Astrocyte (in vitro differentiated cells and primary cell): ENCODE measurements around the gene KIF14. TPM values are rescaled to one million over a fixed set of nuclear protein-coding genes. Genes with fewer than 3 reads are reported as not detected.
"Not testable (repeated sequence)": the region's sequence is repeated elsewhere in the genome, so short reads cannot be mapped to it uniquely, and the experiment has no call there.

ENCODE experiments used
- DNase-seq: peaks from one replicate; pipeline ENCODE4 v3.0.0-alpha.2; 2010; ENCODE audit warnings: low read depth
- FAIRE-seq: peaks from 2 replicates; lab custom pipeline; 2011; peaks lifted over from hg19 to GRCh38; lab: Jason Lieb, UNC
- H2AFZ ChIP-seq: 2 replicates; pipeline ENCODE4 v1.6.0; 2012; ENCODE audit warnings: low read depth, low read length, inconsistent platforms
- H3K27ac ChIP-seq: 2 replicates; pipeline ENCODE4 v1.5.1; 2011; ENCODE audit warnings: low read depth, low read length, inconsistent platforms
- H3K27me3 ChIP-seq: 2 replicates; pipeline ENCODE4 v1.6.0; 2011; ENCODE audit warnings: low read length, inconsistent platforms; ENCODE audit not compliant: insufficient read depth
- H3K36me3 ChIP-seq: 2 replicates; pipeline ENCODE4 v1.5.1; 2011; ENCODE audit warnings: low read length, inconsistent platforms; ENCODE audit not compliant: insufficient read depth
- H3K4me1 ChIP-seq: 2 replicates; pipeline ENCODE4 v1.5.1; 2011; ENCODE audit warnings: low read length, inconsistent platforms; ENCODE audit not compliant: insufficient read depth
- H3K4me2 ChIP-seq: 2 replicates; pipeline ENCODE4 v1.6.0; 2012; ENCODE audit warnings: low read length, inconsistent platforms
- H3K4me3 ChIP-seq: 2 replicates; pipeline ENCODE4 v1.5.1; 2011; ENCODE audit warnings: low read depth, mild to moderate bottlenecking, low read length, inconsistent platforms; ENCODE audit not compliant: insufficient read depth
- H3K79me2 ChIP-seq: 2 replicates; pipeline ENCODE4 v1.6.0; 2012; ENCODE audit warnings: mild to moderate bottlenecking, low read length, inconsistent platforms; ENCODE audit not compliant: insufficient read depth
- H3K9ac ChIP-seq: 2 replicates; pipeline ENCODE4 v1.6.0; 2012; ENCODE audit warnings: mild to moderate bottlenecking, low read length, inconsistent platforms
- H3K9me3 ChIP-seq: 2 replicates; pipeline ENCODE4 v1.5.1; 2012; ENCODE audit warnings: low read depth, mild to moderate bottlenecking, low read length, inconsistent platforms; ENCODE audit not compliant: insufficient read depth
- H4K20me1 ChIP-seq: 2 replicates; pipeline ENCODE4 v1.6.0; 2012; ENCODE audit warnings: low read length, inconsistent platforms; ENCODE audit not compliant: insufficient read depth
- H3K27ac Mint-ChIP-seq: one replicate; pipeline ENCODE4 v1.8.0; 2021; ENCODE audit warnings: mild to moderate bottlenecking, mixed read lengths; ENCODE audit not compliant: unreplicated experiment
- H3K27me3 Mint-ChIP-seq: one replicate; pipeline ENCODE4 v1.8.0; 2021; ENCODE audit warnings: low read depth, mixed read lengths; ENCODE audit not compliant: unreplicated experiment
- H3K36me3 Mint-ChIP-seq: one replicate; pipeline ENCODE4 v1.8.0; 2021; ENCODE audit warnings: low read depth, mixed read lengths; ENCODE audit not compliant: unreplicated experiment
- H3K4me1 Mint-ChIP-seq: one replicate; pipeline ENCODE4 v1.8.0; 2021; ENCODE audit warnings: low read depth, mixed read lengths; ENCODE audit not compliant: unreplicated experiment
- H3K4me3 Mint-ChIP-seq: one replicate; pipeline ENCODE4 v1.8.0; 2021; ENCODE audit warnings: mild to moderate bottlenecking, moderate library complexity, mixed read lengths; ENCODE audit not compliant: unreplicated experiment
- H3K9me3 Mint-ChIP-seq: one replicate; pipeline ENCODE4 v1.8.0; 2021; ENCODE audit warnings: mild to moderate bottlenecking, mixed read lengths; ENCODE audit not compliant: unreplicated experiment
- CTCF ChIP-seq: IDR thresholded peaks from 2 replicates; pipeline ENCODE4 v1.5.1; 2011; ENCODE audit warnings: low read depth, mild to moderate bottlenecking, inconsistent platforms, low read length, moderate library complexity; ENCODE audit not compliant: insufficient read depth
- EZH2 ChIP-seq: IDR thresholded peaks from 2 replicates; pipeline ENCODE4 v1.6.1; 2012; ENCODE audit warnings: mild to moderate bottlenecking, low read length, inconsistent platforms; ENCODE audit not compliant: insufficient read depth
- total RNA-seq: library from RNA; stranded (reverse); gene quantifications from 2 replicates; pipeline ENCODE4 v1.2.1, GENCODE V29; 2021

KIF14 gene
- total RNA-seq, 1 donor from 2014 or later: 2.1 TPM

GRCh38 chr1:200526709-200527612 lies 93.6 kb downstream of the KIF14 start:
- Mint-ChIP-seq H3K27me3 (peaks cover 2% of the 10 kb centered on the region), H3K4me3 (no peak overlapping the region), H3K9me3 (no peaks in the 10 kb centered on the region), H3K27ac (peak overlapping the region; percentile 5), H3K4me1 (peaks cover 5% of the 10 kb centered on the region), H3K36me3 (no peaks in the 10 kb centered on the region)
- peaks cover 11% of the 10 kb centered on the region for H3K4me1 ChIP-seq
- peak; percentile 40 for DNase-seq
- H3K4me2 ChIP-seq: peak overlapping the region; percentile 9
- no peak overlapping the region for H3K9ac ChIP-seq
- no peak overlapping the region for H2AFZ ChIP-seq
- H3K79me2 ChIP-seq: no peaks in the 10 kb centered on the region
- no peaks in the 10 kb centered on the region for H3K27me3 ChIP-seq
- H3K27ac ChIP-seq: no peak overlapping the region
- FAIRE-seq: no peak
- no peak overlapping the region for H3K4me3 ChIP-seq
- no peaks in the 10 kb centered on the region for H3K36me3 ChIP-seq
- H4K20me1 ChIP-seq: no peaks in the 10 kb centered on the region
- TF ChIP-seq EZH2 (no peak), CTCF (no peak)
- H3K9me3 ChIP-seq: no peaks in the 10 kb centered on the region

GRCh38 chr1:200525090-200525987 lies 95.2 kb downstream of the KIF14 start:
- Histone ChIP-seq H3K4me1 (peaks cover 11% of the 10 kb centered on the region), H3K79me2 (no peaks in the 10 kb centered on the region), H3K4me2 (no peak overlapping the region), H4K20me1 (no peaks in the 10 kb centered on the region), H3K9me3 (no peaks in the 10 kb centered on the region), H3K4me3 (no peak overlapping the region), H3K27me3 (no peaks in the 10 kb centered on the region), H2AFZ (no peak overlapping the region), H3K9ac (no peak overlapping the region), H3K36me3 (no peaks in the 10 kb centered on the region), H3K27ac (no peak overlapping the region)
- Mint-ChIP-seq H3K27ac (no peak overlapping the region), H3K9me3 (no peaks in the 10 kb centered on the region), H3K4me1 (peaks cover 5% of the 10 kb centered on the region), H3K36me3 (no peaks in the 10 kb centered on the region), H3K27me3 (peaks cover 2% of the 10 kb centered on the region), H3K4me3 (no peak overlapping the region)
- DNase-seq (peak; percentile 73), FAIRE-seq (no peak)
- TF ChIP-seq EZH2 (no peak), CTCF (no peak)

- not testable (repeated sequence) for H3K27me3 ChIP-seq, H4K20me1 ChIP-seq, H3K36me3 ChIP-seq, H3K4me2 ChIP-seq, H3K9ac ChIP-seq, H3K4me3 Mint-ChIP-seq, H3K4me1 Mint-ChIP-seq, DNase-seq, H2AFZ ChIP-seq, H3K9me3 ChIP-seq, H3K27me3 Mint-ChIP-seq, H3K27ac ChIP-seq, H3K79me2 ChIP-seq, H3K4me3 ChIP-seq, H3K27ac Mint-ChIP-seq, FAIRE-seq, H3K36me3 Mint-ChIP-seq, H3K9me3 Mint-ChIP-seq
- H3K4me1 ChIP-seq: peaks cover 11% of the 10 kb centered on the region
Measured at GRCh38 chr1:200524551-200524950, 96.0 kb downstream of the KIF14 start.
